ENCODE data around the gene PHF2. TPM values are rescaled to one million over a fixed set of nuclear protein-coding genes. Genes with fewer than 3 reads are reported as not detected.

Gene PHF2
- total RNA-seq, 1 experiment from 2014 or later: 32.2 TPM

DNA sequence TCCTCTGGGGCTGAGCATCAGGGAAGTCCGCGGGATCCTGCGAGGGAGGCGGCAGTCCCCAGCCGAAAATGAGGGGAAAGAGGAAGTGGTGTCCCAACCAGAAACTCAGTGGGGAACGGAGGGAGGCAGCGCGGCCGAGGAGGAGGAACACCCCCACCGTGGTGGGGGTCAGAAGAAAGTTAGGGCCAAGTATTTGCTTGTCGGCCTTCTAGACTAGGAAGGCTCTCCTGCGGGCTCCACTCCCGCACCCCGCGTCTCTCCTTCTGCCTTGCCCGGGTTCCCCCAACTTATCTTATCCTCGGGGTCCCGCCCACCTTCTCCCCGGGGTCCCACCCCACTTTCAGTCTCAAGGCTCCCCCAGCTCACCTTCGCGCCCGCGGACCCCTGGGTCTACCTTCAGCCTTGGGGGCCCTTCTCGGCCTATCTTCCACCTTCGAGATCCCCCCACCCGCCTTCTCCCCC, 557 bp upstream of the PHF2 start:
- H3K4me3 ChIP-seq: peak overlapping the region; percentile 73
- no peaks in the 10 kb centered on the region; the same call in 1 of the 2 replicates for H3K9me3 ChIP-seq (replicated peaks)
- H3K36me3 ChIP-seq: no peaks in the 10 kb centered on the region
- H3K27me3 ChIP-seq: no peaks in the 10 kb centered on the region
- H3K27ac ChIP-seq: peak overlapping the region; percentile 64
- peak; percentile 69 to 72 for DNase-seq
- no peaks in the 10 kb centered on the region for H3K4me1 ChIP-seq

DNA sequence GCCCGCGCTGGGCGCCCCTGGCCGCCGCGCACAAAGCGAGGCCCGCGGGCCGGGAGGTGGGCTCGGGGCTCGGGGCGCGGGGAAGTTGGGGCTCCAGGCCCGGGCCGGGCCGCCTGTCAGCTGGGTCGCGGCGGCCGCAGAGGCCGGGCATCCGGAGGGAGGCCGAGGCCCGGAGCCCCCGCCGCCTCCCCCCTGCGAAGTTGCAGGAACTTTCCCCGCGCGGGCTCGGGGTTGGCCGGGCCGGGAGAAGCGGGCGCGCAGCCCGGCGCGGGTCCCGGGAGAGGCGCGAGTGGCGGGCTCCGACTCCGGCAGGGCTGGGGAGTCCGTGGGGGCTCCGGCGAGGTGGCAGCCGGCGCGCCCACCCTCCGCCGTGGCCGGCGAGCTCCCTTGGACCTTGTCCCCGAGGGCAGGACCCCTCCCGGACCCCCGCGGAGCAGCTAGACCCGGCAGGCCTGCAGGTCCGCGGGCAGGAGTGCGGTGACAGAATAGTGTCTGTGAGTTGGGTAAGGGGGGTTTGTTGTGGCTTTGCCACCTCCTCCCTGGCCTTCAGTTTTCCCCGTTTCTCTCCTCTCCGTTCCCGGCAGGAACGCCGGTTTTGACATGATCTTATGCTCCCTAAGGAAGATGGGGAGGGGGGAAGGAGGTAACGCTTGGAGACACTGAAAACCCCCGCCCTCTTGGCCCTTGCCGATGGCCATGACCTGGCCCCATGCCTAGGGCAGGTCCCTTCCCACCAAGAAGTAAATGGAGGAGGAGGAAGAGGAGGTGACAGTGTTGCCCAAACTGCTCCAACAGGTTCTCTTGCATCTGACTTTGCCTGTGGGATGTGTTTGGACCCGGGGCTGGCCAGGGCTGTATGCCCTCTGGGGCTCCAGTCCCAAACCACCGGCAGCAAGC, 942 bp downstream of the PHF2 start:
- H3K9me3 ChIP-seq (replicated peaks): no peaks in the 10 kb centered on the region
- H3K27me3 ChIP-seq: no peaks in the 10 kb centered on the region
- peak overlapping the region; percentile 73 for H3K4me3 ChIP-seq
- H3K27ac ChIP-seq: no peak overlapping the region
- DNase-seq: peak in 1 of 2 experiments; percentile 40
- H3K4me1 ChIP-seq: no peaks in the 10 kb centered on the region
- H3K36me3 ChIP-seq: no peaks in the 10 kb centered on the region

DNA sequence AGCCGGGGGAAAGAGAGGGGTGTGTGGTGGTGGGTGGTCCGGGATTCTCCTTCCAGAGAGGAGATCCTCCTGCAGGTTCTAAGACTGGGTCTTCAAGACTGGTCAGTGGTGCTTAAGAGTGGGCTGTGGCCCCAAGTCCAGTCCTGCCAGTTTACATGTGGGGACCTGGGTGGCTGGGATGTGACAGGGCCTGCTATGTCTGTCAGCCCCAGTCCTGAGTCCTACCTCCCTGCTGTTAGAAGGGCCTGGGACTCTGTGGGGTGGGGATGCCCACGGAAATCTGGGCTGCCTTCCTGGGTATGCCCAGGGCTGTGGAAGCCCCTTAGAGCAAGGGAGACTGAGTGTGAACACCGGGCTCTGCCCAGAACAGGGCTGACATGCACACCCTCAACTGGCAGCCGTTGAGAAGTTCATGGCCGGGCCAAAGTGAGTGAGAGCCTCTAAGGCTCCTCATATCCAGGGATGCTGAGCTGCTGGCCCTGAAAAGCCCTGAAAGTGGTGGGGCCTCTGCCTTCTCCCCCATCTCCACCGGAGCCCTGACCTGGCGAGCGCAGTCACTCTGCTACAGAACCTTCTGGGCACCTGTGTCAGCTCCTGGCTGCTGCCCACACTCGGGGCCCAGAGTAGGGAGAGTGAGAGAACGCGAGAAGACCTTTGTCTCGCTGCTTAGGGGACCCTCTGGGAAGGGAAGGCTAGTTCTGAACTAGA, 1.7 kb downstream of the PHF2 start:
- Histone ChIP-seq H3K4me1 (no peaks in the 10 kb centered on the region), H3K27me3 (no peaks in the 10 kb centered on the region), H3K27ac (no peak overlapping the region), H3K4me3 (peak overlapping the region; percentile 73), H3K36me3 (no peaks in the 10 kb centered on the region), H3K9me3 (replicated peaks) (no peaks in the 10 kb centered on the region)
- no peak for DNase-seq

DNA sequence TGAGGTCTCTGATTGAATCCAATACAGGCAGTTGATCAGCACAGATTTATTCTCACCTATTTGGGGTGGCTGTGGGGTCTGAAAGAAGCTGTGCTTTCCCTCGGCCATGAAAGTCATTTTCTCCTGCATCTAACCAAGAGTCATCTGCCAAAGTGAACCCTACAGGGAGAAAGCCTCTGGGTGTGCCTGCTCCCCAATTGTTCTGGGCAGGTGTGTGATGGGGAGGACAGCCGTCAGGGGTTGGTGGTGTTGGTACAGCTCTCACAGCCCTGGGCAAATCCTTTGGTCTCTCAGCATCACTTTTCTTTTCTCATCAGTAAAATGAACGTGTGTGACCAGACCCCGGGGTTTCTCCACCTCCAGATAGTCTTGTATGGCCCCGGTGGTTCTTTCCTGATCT, 2.5 kb downstream of the PHF2 start:
- Histone ChIP-seq H3K36me3 (no peaks in the 10 kb centered on the region), H3K9me3 (replicated peaks) (0 out of 2 replicates have a peak, but pooled peaks cover 3% of the 10 kb centered on the region), H3K27me3 (no peaks in the 10 kb centered on the region), H3K4me3 (no peak overlapping the region), H3K27ac (no peak overlapping the region), H3K4me1 (no peaks in the 10 kb centered on the region)
- no peak for DNase-seq

DNA sequence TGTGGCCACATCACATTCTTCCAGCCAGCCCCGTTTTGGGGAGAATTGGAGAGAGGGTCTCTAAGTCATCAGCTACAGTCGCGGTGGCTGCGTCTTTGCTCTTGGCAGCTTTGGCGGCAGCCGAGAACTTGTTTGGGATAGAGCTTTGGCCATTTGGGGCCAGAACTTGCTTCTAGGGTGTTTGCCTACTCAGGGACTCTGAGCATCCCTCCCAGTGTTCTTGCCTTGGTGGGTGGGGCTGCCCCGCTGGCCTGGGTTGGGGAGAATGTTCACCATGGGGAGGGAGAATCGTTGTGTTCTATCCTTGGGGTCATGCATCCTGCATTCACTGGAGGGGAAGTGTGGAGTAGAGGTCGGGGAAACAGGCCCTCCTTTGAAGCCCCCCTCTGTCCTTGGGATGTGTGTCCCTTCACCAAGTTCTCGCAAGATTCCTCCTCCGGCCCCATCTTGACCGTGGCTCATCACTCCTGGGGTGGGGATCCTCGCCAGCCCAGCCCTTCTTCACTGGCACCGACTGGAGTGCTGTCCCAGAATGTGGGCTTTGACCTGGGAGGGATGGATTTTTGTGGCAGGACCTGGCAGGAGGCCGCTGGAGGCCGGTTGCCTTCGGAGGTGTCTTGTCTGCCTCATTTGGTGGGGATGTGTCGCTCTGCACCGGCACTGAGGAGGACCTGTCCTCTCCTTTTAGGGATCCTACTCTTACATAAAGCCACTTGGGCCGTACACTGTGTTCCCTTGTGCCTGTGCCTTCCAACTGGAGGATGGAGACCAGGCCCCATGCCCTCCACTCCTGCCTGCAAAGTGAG, 3.5 kb downstream of the PHF2 start:
- no peaks in the 10 kb centered on the region for H3K4me1 ChIP-seq
- 0 out of 2 replicates have a peak, but pooled peaks cover 8% of the 10 kb centered on the region for H3K9me3 ChIP-seq (replicated peaks)
- H3K27ac ChIP-seq: no peak overlapping the region
- H3K27me3 ChIP-seq: no peaks in the 10 kb centered on the region
- H3K4me3 ChIP-seq: no peak overlapping the region
- H3K36me3 ChIP-seq: no peaks in the 10 kb centered on the region
- DNase-seq: no peak

DNA sequence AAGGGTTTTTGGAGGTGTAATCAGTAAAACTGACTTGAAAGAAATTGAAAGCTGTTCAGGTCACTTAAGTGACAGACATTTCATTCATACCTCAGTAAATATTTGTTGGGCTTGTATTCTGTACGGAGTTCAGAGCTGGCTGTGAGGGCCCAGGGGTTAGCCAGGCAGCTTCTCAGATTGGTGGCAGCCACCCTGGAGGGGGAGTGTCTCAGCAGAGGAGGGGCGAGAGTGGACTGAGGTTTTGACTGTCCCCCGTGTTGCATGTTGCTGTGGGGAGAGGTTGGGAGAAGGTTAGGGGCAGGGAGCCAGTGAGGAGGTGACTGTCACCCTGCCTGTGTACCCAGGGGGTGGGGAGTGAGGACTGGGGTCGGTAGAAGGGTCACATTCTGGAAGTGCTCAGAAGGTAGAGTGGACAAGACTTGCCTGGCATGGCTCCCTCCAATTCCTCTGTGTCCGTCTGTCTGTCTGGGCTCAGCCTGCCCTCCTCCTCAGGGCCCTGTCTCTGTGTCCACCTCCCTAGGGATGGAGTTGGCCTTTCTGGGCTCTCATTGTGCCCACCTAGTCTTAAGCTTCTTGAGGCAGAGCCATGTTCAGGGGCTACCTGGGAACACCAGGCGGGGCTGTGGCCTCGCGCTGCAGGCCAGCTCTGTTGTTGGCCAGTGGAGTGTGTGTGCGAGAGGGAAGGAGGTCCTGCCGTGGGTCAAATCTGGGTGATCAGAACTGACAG, 4.4 kb downstream of the PHF2 start:
- Histone ChIP-seq H3K27ac (no peak overlapping the region), H3K36me3 (no peaks in the 10 kb centered on the region), H3K4me3 (no peak overlapping the region), H3K9me3 (replicated peaks) (0 out of 2 replicates have a peak, but pooled peaks cover 8% of the 10 kb centered on the region), H3K4me1 (no peaks in the 10 kb centered on the region), H3K27me3 (no peaks in the 10 kb centered on the region)
- DNase-seq: no peak

DNA sequence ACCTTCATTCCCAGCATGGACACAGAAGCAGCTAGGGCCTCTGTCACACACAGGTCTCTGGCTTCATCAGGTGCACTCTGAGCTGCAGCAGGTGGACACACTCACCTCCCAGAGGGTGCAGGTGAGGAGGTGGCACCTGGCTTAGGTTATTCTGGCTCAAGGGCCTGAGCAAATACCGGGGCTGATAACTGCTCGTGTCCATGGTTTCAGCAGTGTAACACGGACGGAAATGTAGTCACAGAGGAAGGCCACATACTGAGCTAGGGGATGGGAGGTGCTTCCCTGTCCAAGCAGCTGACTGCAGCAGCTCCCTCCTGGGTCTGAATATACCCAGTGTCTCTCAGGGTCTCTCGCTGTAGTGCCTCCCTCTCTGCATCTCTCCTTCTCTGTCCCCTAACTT, 5.7 kb downstream of the PHF2 start:
- no peak overlapping the region for H3K4me3 ChIP-seq
- no peaks in the 10 kb centered on the region for H3K36me3 ChIP-seq
- no peaks in the 10 kb centered on the region for H3K27me3 ChIP-seq
- no peak for DNase-seq
- no peaks in the 10 kb centered on the region for H3K4me1 ChIP-seq
- no peak overlapping the region for H3K27ac ChIP-seq
- 0 out of 2 replicates have a peak, but pooled peaks cover 8% of the 10 kb centered on the region for H3K9me3 ChIP-seq (replicated peaks)

DNA sequence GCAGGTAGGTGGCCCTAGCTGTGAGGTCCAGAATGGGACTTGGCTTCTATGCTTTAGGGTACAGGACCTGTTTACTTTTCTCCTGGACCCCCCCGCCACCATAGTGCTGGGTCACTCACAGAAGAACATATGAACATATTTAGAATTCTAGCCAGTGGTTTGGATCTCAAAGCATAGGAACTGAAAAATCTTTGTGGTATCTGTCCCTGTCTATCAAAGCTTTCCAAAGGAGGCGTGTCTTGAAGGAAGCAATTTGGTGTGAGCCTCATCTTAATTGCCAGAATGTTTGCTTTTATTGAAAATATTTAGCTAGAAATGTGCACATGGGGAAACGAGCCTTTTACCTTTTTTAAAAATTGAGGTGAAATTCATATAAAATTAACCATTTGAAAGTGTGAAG, 6.2 kb downstream of the PHF2 start:
- Histone ChIP-seq H3K36me3 (no peaks in the 10 kb centered on the region), H3K27me3 (no peaks in the 10 kb centered on the region), H3K4me3 (no peak overlapping the region), H3K9me3 (replicated peaks) (0 out of 2 replicates have a peak, but pooled peaks cover 8% of the 10 kb centered on the region), H3K27ac (no peak overlapping the region), H3K4me1 (no peaks in the 10 kb centered on the region)
- DNase-seq: no peak

DNA sequence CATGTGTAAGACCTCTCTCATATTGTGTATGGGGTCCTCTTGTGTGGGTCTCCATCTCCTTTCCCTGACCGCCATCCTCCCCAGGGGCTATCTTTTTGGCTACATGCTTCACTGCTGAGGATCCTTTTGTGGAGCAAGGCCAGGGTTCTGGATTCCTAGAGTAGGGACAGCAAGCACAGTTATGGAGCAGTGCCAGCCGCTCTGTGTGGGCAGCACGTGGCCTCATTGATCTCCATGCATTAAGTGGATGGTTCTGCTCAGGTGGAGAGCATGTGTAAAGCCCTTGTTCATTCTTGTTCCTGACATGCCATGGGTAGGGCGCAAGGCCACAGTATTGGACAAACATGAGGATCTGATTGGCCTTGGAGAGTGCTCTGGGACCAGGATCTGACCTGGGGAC, 8.9 kb downstream of the PHF2 start:
- no peak overlapping the region for H3K27ac ChIP-seq
- H3K4me1 ChIP-seq: no peaks in the 10 kb centered on the region
- H3K9me3 ChIP-seq (replicated peaks): 0 out of 2 replicates have a peak, but pooled peaks cover 8% of the 10 kb centered on the region
- DNase-seq: no peak
- no peaks in the 10 kb centered on the region for H3K36me3 ChIP-seq
- no peak overlapping the region for H3K4me3 ChIP-seq
- H3K27me3 ChIP-seq: no peaks in the 10 kb centered on the region

DNA sequence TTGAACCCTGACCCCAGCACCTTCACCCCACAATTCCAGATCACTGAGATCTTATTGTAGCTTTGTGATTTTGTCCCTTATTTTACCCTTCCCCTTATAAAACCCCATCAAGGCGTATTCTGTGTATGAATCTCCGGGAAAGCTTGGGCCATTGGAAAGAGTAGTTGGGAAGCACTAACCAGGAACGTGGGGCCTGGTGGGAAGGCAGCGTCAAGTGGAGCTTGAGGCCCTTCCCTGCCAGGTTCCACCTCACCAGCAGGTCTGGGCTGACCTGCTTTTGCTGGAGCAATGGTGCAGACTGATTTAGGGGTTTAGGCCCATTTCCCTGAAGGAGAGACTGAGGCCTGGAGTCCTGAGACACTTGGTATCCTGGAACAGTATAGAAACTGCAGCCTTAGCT, 9.3 kb downstream of the PHF2 start:
- H3K4me3 ChIP-seq: no peak overlapping the region
- no peak for DNase-seq
- H3K9me3 ChIP-seq (replicated peaks): 0 out of 2 replicates have a peak, but pooled peaks cover 8% of the 10 kb centered on the region
- H3K4me1 ChIP-seq: no peaks in the 10 kb centered on the region
- no peaks in the 10 kb centered on the region for H3K27me3 ChIP-seq
- no peaks in the 10 kb centered on the region for H3K36me3 ChIP-seq
- H3K27ac ChIP-seq: no peak overlapping the region

DNA sequence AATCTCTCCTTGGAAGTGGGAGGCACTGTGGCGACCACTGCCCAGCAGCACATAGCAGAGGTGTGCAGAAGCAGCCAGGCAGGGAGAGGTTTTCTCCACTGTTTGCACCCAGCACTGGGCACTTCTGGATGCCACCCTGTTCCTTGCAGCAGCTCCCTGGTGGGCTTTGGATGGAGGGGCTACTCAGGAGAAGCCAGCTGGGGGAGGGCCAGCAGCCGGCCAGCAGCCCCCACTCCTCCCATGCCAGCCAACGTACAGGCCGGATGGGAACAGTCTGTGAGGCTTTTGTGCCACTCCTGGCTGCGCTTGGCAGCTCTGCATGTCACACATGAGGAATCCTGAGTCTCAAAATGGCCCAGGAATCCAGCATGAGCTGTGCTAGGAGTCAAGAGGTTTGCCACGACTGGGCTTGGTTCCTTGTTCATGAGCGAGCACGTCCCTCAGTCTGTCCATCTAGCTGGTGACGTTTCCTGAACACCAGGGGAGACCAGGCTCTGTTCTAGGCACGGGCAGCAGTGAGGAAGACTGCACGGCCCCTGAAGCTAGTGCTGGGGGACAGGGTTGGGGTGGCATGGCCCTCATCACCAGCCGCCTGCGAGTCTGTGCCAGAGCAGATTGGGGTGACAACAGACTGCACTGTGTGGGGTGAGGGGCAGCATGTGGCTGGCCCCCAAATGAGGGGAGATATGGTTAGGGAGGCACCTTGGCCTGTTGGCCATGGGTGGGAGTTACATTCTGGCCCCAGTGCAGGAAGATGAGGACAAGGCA, 10.1 kb downstream of the PHF2 start:
- no peaks in the 10 kb centered on the region for H3K4me1 ChIP-seq

DNA sequence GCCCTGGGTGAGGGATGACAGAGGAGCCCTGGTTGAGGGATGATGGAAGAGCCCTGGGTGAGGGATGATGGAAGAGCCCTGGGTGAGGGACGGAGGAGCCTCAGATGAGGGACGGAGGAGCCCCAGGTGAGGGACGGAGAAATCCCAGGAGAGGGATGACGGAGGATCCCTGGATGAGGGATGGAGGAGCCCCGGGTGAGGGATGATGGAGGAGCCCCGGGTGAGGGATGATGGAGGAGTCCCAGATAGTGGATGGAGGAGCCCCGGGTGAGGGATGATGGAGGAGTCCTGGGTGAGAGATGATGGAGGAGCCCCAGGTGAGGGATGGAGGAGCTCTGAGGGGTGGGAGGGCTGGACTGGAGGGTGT, 10.9 kb downstream of the PHF2 start:
- Histone ChIP-seq H3K4me1 (no peaks in the 10 kb centered on the region), H3K36me3 (no peaks in the 10 kb centered on the region), H3K27me3 (no peaks in the 10 kb centered on the region), H3K27ac (no peak overlapping the region), H3K9me3 (replicated peaks) (0 out of 2 replicates have a peak, but pooled peaks cover 8% of the 10 kb centered on the region), H3K4me3 (no peak overlapping the region)
- no peak for DNase-seq

More for the DNA sequence above, 10.1 kb downstream of the PHF2 start:
- H3K27ac ChIP-seq: no peak overlapping the region
- no peaks in the 10 kb centered on the region for H3K36me3 ChIP-seq
- no peak for DNase-seq
- 0 out of 2 replicates have a peak, but pooled peaks cover 8% of the 10 kb centered on the region for H3K9me3 ChIP-seq (replicated peaks)
- H3K27me3 ChIP-seq: no peaks in the 10 kb centered on the region
- no peak overlapping the region for H3K4me3 ChIP-seq

DNA sequence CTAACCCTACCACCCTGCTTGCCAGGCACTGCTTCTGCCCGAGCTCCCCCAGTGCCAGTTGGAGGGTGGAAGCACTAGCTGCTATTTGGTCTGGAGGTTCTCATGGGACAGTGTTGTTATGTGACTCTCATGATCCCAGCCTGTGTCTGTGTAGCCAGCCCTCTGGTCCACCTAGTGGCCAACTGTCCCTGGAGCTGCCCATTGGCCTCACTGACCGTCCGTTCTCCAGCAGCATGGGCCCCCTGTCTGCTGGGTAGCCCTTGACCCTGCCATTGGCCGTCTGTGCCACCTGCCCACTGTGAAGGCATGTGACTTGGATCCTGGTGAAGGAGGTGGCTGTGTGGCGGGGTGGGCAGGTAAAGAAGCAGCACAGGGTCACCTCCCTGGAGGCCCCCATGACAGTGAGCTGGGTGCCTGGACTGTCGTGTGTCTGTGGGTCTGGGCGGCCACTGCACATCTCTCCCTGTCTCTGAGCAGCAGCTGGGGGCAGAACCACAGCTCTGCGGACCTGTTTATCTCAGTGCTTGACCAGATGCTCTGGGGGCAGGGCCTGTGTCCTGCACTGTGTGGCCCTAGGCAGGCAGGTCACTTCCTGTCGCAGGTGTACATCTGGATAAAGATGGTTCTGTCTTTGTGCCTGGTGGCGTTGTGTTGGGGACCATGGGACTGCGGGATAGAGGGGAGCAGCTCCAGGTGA, 11.4 kb downstream of the PHF2 start:
- no peak for DNase-seq
- H3K36me3 ChIP-seq: no peaks in the 10 kb centered on the region
- no peak overlapping the region for H3K27ac ChIP-seq
- no peak overlapping the region for H3K4me3 ChIP-seq
- H3K27me3 ChIP-seq: no peaks in the 10 kb centered on the region
- H3K4me1 ChIP-seq: no peaks in the 10 kb centered on the region
- H3K9me3 ChIP-seq (replicated peaks): 0 out of 2 replicates have a peak, but pooled peaks cover 8% of the 10 kb centered on the region
